ENCODE results near the gene PHIP.

Gene PHIP

GRCh38 chr6:79028641-79029314 lies 49.3 kb downstream of the PHIP start:
- no peak overlapping the region for H3K27ac ChIP-seq
- no peaks in the 10 kb centered on the region for H3K36me3 ChIP-seq (ENCODE audit: insufficient read depth)
- H4K20me1 ChIP-seq (ENCODE audit: insufficient read depth), result no peaks in the 10 kb centered on the region
- H3K4me2 ChIP-seq, result no peak overlapping the region
- H3K4me1 ChIP-seq (ENCODE audit: low read depth, poor library complexity, severe bottlenecking), result no peaks in the 10 kb centered on the region
- H3K27me3 ChIP-seq (ENCODE audit: insufficient read depth, low read depth), result no peaks in the 10 kb centered on the region
- no peak overlapping the region for H3K4me3 ChIP-seq (IDR thresholded peaks at IDR 0.05; ENCODE audit: insufficient read depth, low read depth, low read length)
- no peak for TF ChIP-seq CTCF (conservative IDR thresholded peaks at IDR 0.05; ENCODE audit: low read depth, low read length)
- no peak overlapping the region for H2AFZ ChIP-seq (ENCODE audit: low read depth)
- no peak overlapping the region for H3K9ac ChIP-seq
- no peaks in the 10 kb centered on the region for H3K79me2 ChIP-seq (ENCODE audit: insufficient read depth, low read depth)

GRCh38 chr6:79011940-79012339 lies 66.1 kb downstream of the PHIP start:
- no peaks in the 10 kb centered on the region for H4K20me1 ChIP-seq (ENCODE audit: insufficient read depth)
- TF ChIP-seq CTCF (conservative IDR thresholded peaks at IDR 0.05; ENCODE audit: low read depth, low read length), result no peak
- H3K4me3 ChIP-seq (IDR thresholded peaks at IDR 0.05; ENCODE audit: insufficient read depth, low read depth, low read length), result no peak overlapping the region
- no peaks in the 10 kb centered on the region for H3K27me3 ChIP-seq (ENCODE audit: insufficient read depth, low read depth)
- no peak overlapping the region for H3K4me2 ChIP-seq
- H3K9ac ChIP-seq, result no peak overlapping the region
- no peak overlapping the region for H3K27ac ChIP-seq
- H2AFZ ChIP-seq (ENCODE audit: low read depth), result no peak overlapping the region
- H3K36me3 ChIP-seq (ENCODE audit: insufficient read depth), result no peaks in the 10 kb centered on the region
- H3K79me2 ChIP-seq (ENCODE audit: insufficient read depth, low read depth), result no peaks in the 10 kb centered on the region
- H3K4me1 ChIP-seq (ENCODE audit: low read depth, poor library complexity, severe bottlenecking), result no peaks in the 10 kb centered on the region

GRCh38 chr6:79010422-79010821 lies 67.6 kb downstream of the PHIP start:
- no peak overlapping the region for H2AFZ ChIP-seq (ENCODE audit: low read depth)
- no peaks in the 10 kb centered on the region for H3K36me3 ChIP-seq (ENCODE audit: insufficient read depth)
- H3K4me2 ChIP-seq, result no peak overlapping the region
- no peak overlapping the region for H3K27ac ChIP-seq
- H3K4me3 ChIP-seq (IDR thresholded peaks at IDR 0.05; ENCODE audit: insufficient read depth, low read depth, low read length), result no peak overlapping the region
- H3K4me1 ChIP-seq (ENCODE audit: low read depth, poor library complexity, severe bottlenecking), result no peaks in the 10 kb centered on the region
- H3K27me3 ChIP-seq (ENCODE audit: insufficient read depth, low read depth), result no peaks in the 10 kb centered on the region
- H4K20me1 ChIP-seq (ENCODE audit: insufficient read depth), result no peaks in the 10 kb centered on the region
- H3K9ac ChIP-seq, result no peak overlapping the region
- TF ChIP-seq CTCF (conservative IDR thresholded peaks at IDR 0.05; ENCODE audit: low read depth, low read length), result no peak
- H3K79me2 ChIP-seq (ENCODE audit: insufficient read depth, low read depth), result no peaks in the 10 kb centered on the region

GRCh38 chr6:79009819-79010218 lies 68.2 kb downstream of the PHIP start:
- Histone ChIP-seq H3K27ac (no peak overlapping the region), H3K36me3 (ENCODE audit: insufficient read depth) (no peaks in the 10 kb centered on the region)
- TF ChIP-seq CTCF (conservative IDR thresholded peaks at IDR 0.05; ENCODE audit: low read depth, low read length), result no peak

More at GRCh38 chr6:79009819-79010218, 68.2 kb downstream of the PHIP start:
- no peaks in the 10 kb centered on the region for H3K79me2 ChIP-seq (ENCODE audit: insufficient read depth, low read depth)
- no peak overlapping the region for H3K9ac ChIP-seq
- no peaks in the 10 kb centered on the region for H3K27me3 ChIP-seq (ENCODE audit: insufficient read depth, low read depth)
- no peaks in the 10 kb centered on the region for H4K20me1 ChIP-seq (ENCODE audit: insufficient read depth)
- no peak overlapping the region for H3K4me2 ChIP-seq
- no peak overlapping the region for H2AFZ ChIP-seq (ENCODE audit: low read depth)
- no peaks in the 10 kb centered on the region for H3K4me1 ChIP-seq (ENCODE audit: low read depth, poor library complexity, severe bottlenecking)
- H3K4me3 ChIP-seq (IDR thresholded peaks at IDR 0.05; ENCODE audit: insufficient read depth, low read depth, low read length), result no peak overlapping the region

All from KMS-11 (cell line).